HepG2 (cell line): ENCODE data around the gene CAB39. TPM values are rescaled to one million over a fixed set of nuclear protein-coding genes. Genes with fewer than 3 reads are reported as not detected.

Experiments
- ATAC-seq: fragments of 200-7000 bp; cut with Tn5 transposase; 3 replicates; pipeline ENCODE4 v1.9.1; 2020; ENCODE audit warnings: mild to moderate bottlenecking, moderate library complexity
- BruUV-seq: library from RNA; stranded (reverse); fragments of 400-500 nt; replicated peaks from 2 replicates; lab custom pipeline; 2021; lab: Mats Ljungman, UMichigan
- CTCF ChIA-PET: fragments of 300-600 bp; formaldehyde crosslinking; extraction: SDS; loops from one replicate; lab custom pipeline; 2021; ENCODE audit warnings: low total read pairs, inconsistent platforms, low intra/inter-chr PET ratio; lab: Yijun Ruan, JAX
- POLR2A ChIA-PET: fragments of 350-600 bp; sonication (Branson Sonifier 250); formaldehyde crosslinking; loops from one replicate; lab custom pipeline; 2020; ENCODE audit warnings: antibody characterized with exemption, inconsistent platforms; lab: Yijun Ruan, JAX
- DNase-seq: peaks from one replicate; pipeline ENCODE4 v3.0.0-alpha.2; 2015; ENCODE audit warnings: low spot score
- FAIRE-seq: peaks from 3 replicates; lab custom pipeline; 2011; peaks lifted over from hg19 to GRCh38; lab: Jason Lieb, UNC
- H2AFZ ChIP-seq: one replicate; pipeline ENCODE4 v1.6.1; 2011; ENCODE audit warnings: low read length, inconsistent platforms
- H3K27ac ChIP-seq: fragments of 300-600 bp; 3 replicates; pipeline ENCODE4 v1.8.0; 2011; ENCODE audit warnings: mixed run types, mild to moderate bottlenecking, mixed read lengths, low read length, inconsistent platforms; ENCODE audit not compliant: insufficient read depth; ENCODE audit errors: extremely low read length
- H3K27me3 ChIP-seq, 2 experiments: fragments of 200-600 bp in 1 of 2; 2 replicates in 1 of 2; 3 replicates in 1 of 2; pipeline versions ENCODE4 v1.6.0 to v1.8.0; 2011; ENCODE audit warnings: low read length in 2 of 2, mild to moderate bottlenecking in 2 of 2, moderate library complexity in 2 of 2, inconsistent platforms in 1 of 2; ENCODE audit not compliant: insufficient read depth in 2 of 2, control insufficient read depth in 1 of 2
- H3K36me3 ChIP-seq, 2 experiments: fragments of 200-600 bp in 1 of 2; replicated peaks in 1 of 2; 2 replicates in 1 of 2; 3 replicates in 1 of 2; pipeline versions ENCODE4 v1.5.1 to v1.8.0; 2011; ENCODE audit warnings: low read length in 2 of 2, inconsistent platforms in 1 of 2; ENCODE audit not compliant: insufficient read depth in 2 of 2, control insufficient read depth in 1 of 2
- H3K4me1 ChIP-seq: 2 replicates; pipeline ENCODE4 v1.5.1; 2012; ENCODE audit warnings: low read length, inconsistent platforms; ENCODE audit not compliant: insufficient read depth
- H3K4me2 ChIP-seq: 2 replicates; pipeline ENCODE4 v1.6.0; 2011; ENCODE audit warnings: low read depth, low read length, inconsistent platforms
- H3K4me3 ChIP-seq, 3 experiments: fragments of 200-600 bp in 1 of 3; sonication (generic), shearing (Covaris generic) in 1 of 3; replicated peaks in 1 of 3; 2 replicates each; pipeline ENCODE4 v1.5.1; 2011 to 2016; ENCODE audit warnings: low read length in 3 of 3, inconsistent platforms in 2 of 3, low read depth in 2 of 3, mild to moderate bottlenecking in 2 of 3, control low read depth in 1 of 3, mixed read lengths in 1 of 3; ENCODE audit not compliant: insufficient read depth in 1 of 3
- H3K79me2 ChIP-seq: one replicate; pipeline ENCODE4 v1.6.1; 2011; ENCODE audit warnings: low read length, inconsistent platforms; ENCODE audit not compliant: insufficient read depth
- H3K9ac ChIP-seq: 2 replicates; pipeline ENCODE4 v1.6.0; 2011; ENCODE audit warnings: mild to moderate bottlenecking, low read depth, low read length, inconsistent platforms; ENCODE audit not compliant: insufficient read depth
- H3K9me3 ChIP-seq: 2 replicates; pipeline ENCODE4 v1.5.1; 2012; ENCODE audit warnings: mild to moderate bottlenecking, low read length
- H4K20me1 ChIP-seq: 2 replicates; pipeline ENCODE4 v1.6.0; 2011; ENCODE audit warnings: inconsistent platforms, mild to moderate bottlenecking, low read length, moderate library complexity; ENCODE audit not compliant: insufficient read depth
- AFF4 ChIP-seq: sonication (generic); formaldehyde crosslinking; IDR thresholded peaks from 2 replicates; pipeline ENCODE4 v1.4.0; 2020; ENCODE audit warnings: missing genetic modification reagents
- CHCHD3 ChIP-seq: sonication (generic); formaldehyde crosslinking; IDR thresholded peaks from 2 replicates; pipeline ENCODE4 v1.8.0; 2022; ENCODE audit warnings: mild to moderate bottlenecking, missing genetic modification reagents, moderate library complexity
- DMAP1 ChIP-seq: IDR thresholded peaks from 2 replicates; pipeline ENCODE4 v1.6.1; 2016
- FOXO1 ChIP-seq: sonication (generic); formaldehyde crosslinking; IDR thresholded peaks from 2 replicates; pipeline ENCODE4 v1.4.0; 2020; ENCODE audit warnings: missing genetic modification reagents
- GATA4 ChIP-seq: sonication (generic); IDR thresholded peaks from 2 replicates; pipeline ENCODE4 v1.6.1; 2016; ENCODE audit warnings: antibody characterized with exemption, low read depth, borderline replicate concordance
- HNF4A ChIP-seq: sonication (generic); formaldehyde crosslinking; IDR thresholded peaks from 2 replicates; pipeline ENCODE4 v1.4.0; 2020; ENCODE audit warnings: missing genetic modification reagents
- KAT2B ChIP-seq: fragments of 150-350 bp; IDR thresholded peaks from 2 replicates; pipeline ENCODE4 v1.6.1; 2014; ENCODE audit warnings: low read depth, low read length, borderline replicate concordance
- LCORL ChIP-seq, 2 experiments: fragments of 450-650 bp in 1 of 2; sonication (generic) in 1 of 2; formaldehyde crosslinking in 1 of 2; IDR thresholded peaks; 2 replicates each; pipeline versions ENCODE4 v1.5.0 to v1.6.1; 2017 to 2020; ENCODE audit warnings: antibody characterized with exemption in 1 of 2, missing genetic modification reagents in 1 of 2
- ZNF274 ChIP-seq: sonication (generic); formaldehyde crosslinking; IDR thresholded peaks from 2 replicates; pipeline ENCODE4 v1.5.1; 2020; ENCODE audit warnings: mild to moderate bottlenecking, missing genetic modification reagents
- ZNF776 ChIP-seq: sonication (generic); formaldehyde crosslinking; IDR thresholded peaks from 2 replicates; pipeline ENCODE4 v1.4.0; 2020; ENCODE audit warnings: mild to moderate bottlenecking, missing genetic modification reagents
- WGBS: methylation state at CpG from one replicate; pipeline ENCODE4 v1.1.6; 2017; ENCODE audit warnings: low lambda C conversion rate; 5-methylcytosine and 5-hydroxymethylcytosine counted together
- in situ Hi-C: cut with HindIII; loops from 2 replicates; pipeline ENCODE4 v1.10.0; 2017; ENCODE audit warnings: low pct_unique_long_range_greater_than_20kb; ENCODE audit not compliant: extremely low pct_ligation_motif_present
- intact Hi-C: fragments of 100-400 bp; cut with micrococcal nuclease; formaldehyde crosslinking; loops from one replicate; pipeline ENCODE4 v1.10.0; 2022; ENCODE audit not compliant: unreplicated experiment
- polyA plus RNA-seq, 8 experiments: library from polyadenylated mRNA; depleted of rRNA in 3 of 8; stranded (reverse) in 7 of 8; unstranded in 1 of 8; fragments of >200 nt; fragmentation: Illumina TruSeq in 4 of 8; extraction: Trizol in 4 of 8; gene quantifications; 2 replicates each; pipeline versions ENCODE4 v1.2.1 to v1.2.3, GENCODE V29; 2011 to 2016; ENCODE audit warnings: low read depth in 4 of 8, missing spikeins in 1 of 8, mixed read lengths in 1 of 8; ENCODE audit not compliant: insufficient read depth in 1 of 8
- total RNA-seq, 5 experiments: library from RNA; depleted of rRNA; stranded (reverse); fragments of >200 nt; fragmentation: Illumina TruSeq; extraction: Trizol; gene quantifications; 2 replicates each; pipeline ENCODE4 v1.2.3, GENCODE V29; 2016; ENCODE audit warnings: low read depth in 1 of 5
- TF ChIP-seq, protein P1 (sequence below): sonication (generic); formaldehyde crosslinking; IDR thresholded peaks from 2 replicates; pipeline ENCODE4 v1.5.1; 2020; ENCODE audit warnings: mild to moderate bottlenecking, missing genetic modification reagents, borderline replicate concordance

Gene CAB39
- total and polyA plus RNA-seq, 2 of the 13 experiments (the other 11 are each of a cell fraction or from before 2014, with no cell fraction given), result 19.3 to 45.3 TPM

DNA sequence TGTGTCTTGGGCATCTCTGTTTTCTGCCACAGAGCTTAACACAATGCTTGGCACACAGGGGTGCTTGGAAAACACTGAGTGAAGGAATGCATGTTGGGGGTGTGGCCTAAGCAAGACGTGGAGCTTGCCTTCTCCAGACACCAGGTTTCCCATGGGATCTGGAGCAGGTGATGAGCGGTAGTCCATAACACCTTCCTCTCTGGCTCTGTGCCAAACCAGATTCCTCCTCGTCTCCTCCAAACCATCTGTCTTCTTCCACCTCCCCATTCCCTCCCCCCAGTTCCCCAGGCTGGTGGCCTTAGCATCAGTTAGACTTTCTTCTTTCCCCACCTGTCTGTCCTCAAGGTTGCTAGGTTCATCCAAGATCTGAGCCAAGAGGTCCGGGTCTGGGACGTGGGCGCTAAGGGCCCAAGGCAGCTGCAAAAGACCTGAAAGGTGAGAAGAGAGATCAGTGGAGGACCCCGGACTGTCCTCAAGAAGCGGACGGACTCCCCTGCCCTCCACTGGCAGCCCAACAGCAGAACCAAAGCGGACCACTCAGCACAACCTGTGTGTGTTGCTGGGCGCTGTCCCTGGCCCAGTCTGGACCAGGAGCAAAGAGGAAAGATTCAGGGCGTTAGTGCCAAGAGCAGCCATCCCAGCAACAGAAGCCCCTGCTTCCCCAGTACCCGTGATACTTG, 150.9 kb downstream of the CAB39 start:
- FAIRE-seq, result no peak
- ChIA-PET POLR2A (no interaction called here), CTCF (no interaction called here)
- H3K9ac ChIP-seq, result no peak overlapping the region
- H3K4me1 ChIP-seq, result peaks cover 26% of the 10 kb centered on the region
- intact Hi-C loops, result loop anchor here (2.0 to 10.0 kb wide), 2 partner anchors 57 to 191 kb away; partner anchors contain the start of gene PSMD1
- TF ChIP-seq LCORL (IDR thresholded peaks at IDR 0.05) (peak; percentile 72; the same call in 1 of the 2 replicates), LCORL (CRISPR knock-in tag; IDR thresholded peaks at IDR 0.05) (no peak)
- TF ChIP-seq, protein P1, sequence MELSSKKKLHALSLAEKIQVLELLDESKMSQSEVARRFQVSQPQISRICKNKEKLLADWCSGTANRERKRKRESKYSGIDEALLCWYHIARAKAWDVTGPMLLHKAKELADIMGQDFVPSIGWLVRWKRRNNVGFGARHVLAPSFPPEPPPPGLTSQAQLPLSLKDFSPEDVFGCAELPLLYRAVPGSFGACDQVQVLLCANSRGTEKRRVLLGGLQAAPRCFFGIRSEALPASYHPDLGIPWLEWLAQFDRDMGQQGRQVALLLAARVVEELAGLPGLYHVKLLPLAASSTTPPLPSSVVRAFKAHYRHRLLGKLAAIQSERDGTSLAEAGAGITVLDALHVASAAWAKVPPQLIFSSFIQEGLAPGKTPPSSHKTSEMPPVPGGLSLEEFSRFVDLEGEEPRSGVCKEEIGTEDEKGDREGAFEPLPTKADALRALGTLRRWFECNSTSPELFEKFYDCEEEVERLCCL (CRISPR knock-in tag), result no peak
- no TSS peak for BruUV-seq
- H3K27me3 ChIP-seq, result peaks cover 0 to 16% of the 10 kb centered on the region in 2 experiments; a peak in 2 of 5 replicates
- no peaks in the 10 kb centered on the region for H3K9me3 ChIP-seq
- peak overlapping the region; percentile 81; the same call in 1 of the 2 replicates for H3K4me2 ChIP-seq
- no peak overlapping the region for H2AFZ ChIP-seq
- DNase-seq, result no peak
- in situ Hi-C loops, result no loop called here
- H3K36me3 ChIP-seq, result no peaks in the 10 kb centered on the region
- 58% methylated on average over 13 of the region's 13 CpGs for WGBS
- peak; percentile 10; the same call in 2 of the 3 replicates for ATAC-seq
- H3K27ac ChIP-seq, result no peak overlapping the region
- H3K4me3 ChIP-seq, result no peak overlapping the region
- H3K79me2 ChIP-seq, result no peaks in the 10 kb centered on the region
- peaks cover 3% of the 10 kb centered on the region; the same call in 1 of the 2 replicates for H4K20me1 ChIP-seq

GRCh38 chr2:230864122-230864604, 151.5 kb downstream of the CAB39 start:
- Histone ChIP-seq H3K27me3 (peaks cover 0 to 16% of the 10 kb centered on the region in 2 experiments; a peak in 2 of 5 replicates), H3K9ac (peak overlapping the region; percentile 18; the same call in 1 of the 2 replicates), H3K4me1 (peaks cover 27% of the 10 kb centered on the region), H4K20me1 (peaks cover 5% of the 10 kb centered on the region; the same call in 1 of the 2 replicates), H3K36me3 (no peaks in the 10 kb centered on the region), H3K79me2 (no peaks in the 10 kb centered on the region), H3K27ac (no peak overlapping the region), H3K4me3 (peak overlapping the region; percentile 45 to 99 (median 97); a peak in 5 of 6 replicates), H3K9me3 (no peaks in the 10 kb centered on the region), H2AFZ (no peak overlapping the region), H3K4me2 (peak overlapping the region; percentile 81)
- no peak for DNase-seq
- CTCF ChIA-PET, result interaction anchor here (1.2 kb wide), 1 partner anchor 122 kb away, joined by 3 read pairs; no protein-coding TSS in a partner anchor
- POLR2A ChIA-PET, result interaction anchor here (1.0 to 1.1 kb wide), 2 partner anchors 11 to 186 kb away, joined by 3 to 7 read pairs; no protein-coding TSS in a partner anchor
- in situ Hi-C loops, result no loop called here
- no TSS peak for BruUV-seq
- intact Hi-C loops, result loop anchor here (2.0 to 10.0 kb wide), 2 partner anchors 57 to 191 kb away; partner anchors contain the start of gene PSMD1
- WGBS, result 63% methylated on average over 18 of the region's 18 CpGs
- FAIRE-seq, result no peak
- no peak for ATAC-seq
- TF ChIP-seq ZNF274, result peak; percentile 45; the same call in 1 of the 2 replicates
- TF ChIP-seq GATA4, result no peak; the same call in 1 of the 2 replicates
- TF ChIP-seq KAT2B, result no peak
- peak; percentile 8; the same call in 1 of the 2 replicates for TF ChIP-seq CHCHD3 (CRISPR knock-in tag)
- no peak for TF ChIP-seq AFF4 (CRISPR knock-in tag)
- 0 out of 2 replicates have a peak, but pooled peaks have one; percentile 30 for TF ChIP-seq FOXO1
- TF ChIP-seq DMAP1 (CRISPR knock-in tag), result 0 out of 2 replicates have a peak, but pooled peaks have one; percentile 44
- no peak for TF ChIP-seq HNF4A (CRISPR knock-in tag)
- TF ChIP-seq ZNF776 (CRISPR knock-in tag), result no peak
